NCI-H2107 treated with DMSO at 0.1 percent for 48 hours (cell line): ENCODE measurements around the gene SDK2.

Experiments used
- DNase-seq: peaks from one replicate; lab custom pipeline; 2025; ENCODE audit not compliant: unreplicated experiment; lab: John Stamatoyannopoulos, UW

Gene SDK2

DNA sequence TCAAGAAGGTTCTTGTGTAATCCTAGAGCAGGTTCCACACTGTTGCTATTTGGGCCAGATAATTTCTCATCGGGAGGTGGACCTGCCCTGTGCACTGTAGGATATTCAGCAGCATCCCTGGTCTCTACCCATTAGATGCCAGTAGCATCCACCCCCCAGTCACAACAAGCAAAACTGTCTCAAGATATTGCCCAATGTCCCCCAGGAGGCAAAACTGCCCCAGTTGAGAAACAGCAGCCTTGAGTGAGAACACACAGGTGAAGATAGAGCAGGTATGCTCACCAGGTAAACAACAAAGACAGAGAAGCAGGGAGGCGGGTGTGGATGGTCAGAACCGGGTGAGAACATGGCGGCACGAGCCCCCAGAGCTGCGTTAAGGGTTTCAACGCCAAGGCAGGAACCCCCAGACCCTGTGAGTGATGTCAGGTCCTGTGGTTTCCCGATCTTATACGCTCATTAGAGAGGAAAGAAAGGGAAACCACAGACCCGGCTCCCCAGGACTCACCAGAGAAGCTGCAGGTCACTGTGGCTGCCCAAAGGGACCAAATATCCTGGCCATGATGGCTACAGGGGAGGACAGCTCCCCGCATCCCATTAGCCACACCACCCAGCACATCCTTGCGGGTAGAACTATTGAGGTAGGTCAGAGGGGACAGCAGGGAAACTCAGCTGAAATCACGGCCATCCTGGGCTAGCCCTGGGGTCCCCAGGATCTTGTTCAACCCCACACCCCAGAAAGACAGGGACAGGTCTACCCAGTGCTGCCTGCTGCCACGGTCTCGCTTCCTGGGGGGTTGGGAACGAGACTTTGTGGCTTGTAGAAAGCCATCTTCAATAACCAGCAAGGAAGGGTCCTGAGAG is 353.6 kb downstream of the SDK2 start:
- no peak for DNase-seq

DNA sequence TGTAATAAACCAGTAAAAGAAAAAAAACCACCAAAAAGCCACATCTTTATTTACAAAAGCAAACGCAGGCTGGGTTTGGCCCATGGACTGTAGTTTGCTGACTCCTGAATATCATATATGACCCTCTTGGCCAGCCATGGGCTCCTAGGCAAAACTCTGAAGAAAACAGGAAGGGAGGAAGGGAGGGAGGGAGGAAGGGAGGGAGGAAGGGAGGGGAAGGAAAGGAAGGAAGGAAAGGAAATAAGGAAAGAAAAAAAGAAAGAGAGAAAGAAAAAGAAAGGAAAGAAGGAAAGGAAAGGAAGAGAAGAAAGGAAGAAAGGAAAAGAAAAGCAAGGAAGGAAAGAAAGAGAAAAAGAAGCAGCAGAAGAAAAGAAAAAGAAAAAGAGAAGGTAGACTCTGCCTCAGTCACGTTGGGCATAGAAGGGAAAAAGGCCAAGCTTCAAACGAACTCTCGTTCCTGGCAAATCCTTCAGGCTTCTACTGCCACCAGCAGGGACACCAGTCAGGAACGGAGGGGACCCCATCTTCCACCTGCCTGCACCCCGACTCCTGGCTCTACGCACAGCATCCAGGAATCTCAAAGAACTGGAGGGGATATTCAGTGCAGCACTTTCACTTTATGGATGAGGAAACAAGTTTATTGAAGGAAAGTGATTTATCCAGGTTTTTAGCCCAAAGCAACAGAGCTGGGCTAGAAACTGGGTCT is 354.5 kb downstream of the SDK2 start:
- DNase-seq: no peak

DNA sequence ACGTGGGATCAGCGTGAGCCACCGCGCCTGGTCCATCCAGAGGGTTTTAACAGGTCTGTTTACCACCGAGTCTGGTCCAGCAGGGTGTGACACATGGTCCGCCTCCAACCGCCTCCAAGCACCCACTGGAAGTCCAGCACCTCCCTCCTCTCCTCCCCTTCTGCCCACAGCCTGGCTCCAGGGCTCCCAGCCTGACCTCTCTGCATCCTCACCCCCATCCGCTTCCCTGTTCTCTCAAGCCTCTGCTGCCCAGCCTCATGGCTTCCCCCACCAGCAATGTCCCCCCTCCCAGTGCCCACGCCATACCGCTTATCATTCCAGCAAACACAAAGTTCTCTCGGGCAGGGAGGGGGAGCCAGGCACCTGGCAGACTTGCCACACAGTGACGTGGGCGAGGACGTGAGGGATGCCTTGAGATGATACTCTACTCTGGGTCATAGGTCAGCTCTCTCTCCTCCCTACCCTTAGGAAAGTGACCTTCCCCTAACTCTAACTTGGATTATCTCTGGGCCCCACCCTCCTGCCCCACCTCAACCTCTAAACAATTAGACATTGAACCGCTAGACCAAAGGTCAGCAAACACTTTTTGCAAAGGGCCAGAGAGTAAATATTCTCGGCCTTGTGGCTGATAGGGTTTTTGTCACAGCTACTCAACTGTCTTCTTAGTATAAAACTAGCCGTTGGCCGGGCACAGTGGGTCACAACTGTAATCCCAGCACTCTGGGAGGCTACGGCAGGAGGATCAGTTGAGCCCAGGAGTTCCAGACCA is 355.5 kb downstream of the SDK2 start:
- DNase-seq: no peak

DNA sequence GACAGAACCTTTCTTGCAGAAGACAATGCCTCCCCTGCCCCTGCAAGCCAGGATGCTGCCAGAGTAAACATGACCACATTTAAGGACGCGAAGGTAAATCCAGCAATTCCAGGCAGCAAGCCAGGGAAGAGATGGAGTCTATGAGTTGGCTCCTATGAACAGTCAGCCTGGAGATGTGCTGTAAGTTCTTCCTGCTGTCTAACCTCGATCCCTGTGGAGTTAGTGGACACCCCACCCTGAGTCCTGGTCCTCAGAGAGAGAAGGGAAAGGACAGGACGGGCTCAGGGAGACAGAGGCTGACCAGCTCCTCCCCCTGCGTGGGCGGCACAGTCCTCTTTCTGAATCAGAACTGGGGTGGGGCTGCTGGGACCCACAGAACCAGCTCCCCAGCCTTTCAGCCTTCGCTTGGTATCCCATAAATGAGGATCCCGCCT is 357.4 kb downstream of the SDK2 start:
- no peak for DNase-seq

DNA sequence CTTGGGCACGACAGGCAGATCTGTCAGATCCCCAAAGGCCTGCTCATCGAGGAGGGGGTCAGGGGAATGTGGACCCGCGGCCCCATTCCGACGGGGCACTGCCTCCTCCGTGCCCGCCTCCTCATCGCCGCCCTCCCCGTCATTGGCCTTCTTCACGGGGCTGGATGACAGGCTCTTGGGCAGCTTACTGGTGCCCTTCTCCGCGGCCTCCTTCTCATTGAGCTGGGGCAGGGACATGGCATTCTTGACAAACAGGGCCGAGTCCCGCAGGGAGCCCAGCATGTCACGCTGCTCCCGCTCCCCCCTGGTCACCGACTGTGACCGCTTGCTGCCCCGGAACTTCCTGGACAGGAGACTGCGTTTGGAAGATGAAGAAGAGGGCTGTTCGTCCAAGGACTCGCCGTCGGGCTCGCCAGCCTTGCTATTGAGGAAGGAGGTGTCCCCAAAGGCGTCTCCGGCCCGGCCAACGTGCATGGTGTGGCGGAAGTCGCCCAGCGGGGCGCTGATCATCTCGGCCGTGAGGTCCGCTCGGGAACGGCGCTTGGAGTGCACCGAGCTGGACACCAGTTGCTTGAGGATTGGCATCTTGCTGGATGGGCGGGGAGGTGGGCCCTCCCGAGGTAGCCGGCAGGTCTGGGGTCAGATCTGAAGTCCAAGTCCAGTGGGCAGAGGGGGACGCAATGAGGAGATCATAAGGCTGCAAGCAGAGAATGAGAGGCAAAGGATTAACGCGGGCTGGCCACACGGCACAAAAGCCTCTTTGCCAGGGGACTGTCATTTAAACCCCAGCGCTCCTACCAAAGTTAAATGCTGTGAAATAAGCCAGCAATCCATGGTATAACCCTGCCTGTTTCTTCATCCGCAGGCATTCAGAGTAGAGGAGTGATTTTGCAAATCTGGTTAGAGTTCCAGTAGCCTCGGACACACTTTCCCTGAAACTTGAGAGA is 358.1 kb downstream of the SDK2 start:
- no peak for DNase-seq

DNA sequence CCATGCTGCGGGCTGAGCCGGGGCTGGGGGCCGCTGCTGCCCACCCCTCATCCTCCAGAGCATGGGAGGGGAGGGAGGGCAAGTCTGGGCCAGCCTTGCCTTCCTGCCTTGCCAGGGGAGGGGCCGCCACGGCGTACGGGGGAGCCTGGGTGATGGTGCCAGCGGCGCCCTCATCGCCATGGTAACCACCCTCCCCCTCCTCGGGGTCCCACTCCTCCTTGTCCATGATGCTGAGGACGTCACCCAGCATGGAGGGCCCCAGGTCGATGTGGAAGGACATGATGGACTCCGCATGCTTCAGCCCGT is 358.7 kb downstream of the SDK2 start:
- DNase-seq: no peak

DNA sequence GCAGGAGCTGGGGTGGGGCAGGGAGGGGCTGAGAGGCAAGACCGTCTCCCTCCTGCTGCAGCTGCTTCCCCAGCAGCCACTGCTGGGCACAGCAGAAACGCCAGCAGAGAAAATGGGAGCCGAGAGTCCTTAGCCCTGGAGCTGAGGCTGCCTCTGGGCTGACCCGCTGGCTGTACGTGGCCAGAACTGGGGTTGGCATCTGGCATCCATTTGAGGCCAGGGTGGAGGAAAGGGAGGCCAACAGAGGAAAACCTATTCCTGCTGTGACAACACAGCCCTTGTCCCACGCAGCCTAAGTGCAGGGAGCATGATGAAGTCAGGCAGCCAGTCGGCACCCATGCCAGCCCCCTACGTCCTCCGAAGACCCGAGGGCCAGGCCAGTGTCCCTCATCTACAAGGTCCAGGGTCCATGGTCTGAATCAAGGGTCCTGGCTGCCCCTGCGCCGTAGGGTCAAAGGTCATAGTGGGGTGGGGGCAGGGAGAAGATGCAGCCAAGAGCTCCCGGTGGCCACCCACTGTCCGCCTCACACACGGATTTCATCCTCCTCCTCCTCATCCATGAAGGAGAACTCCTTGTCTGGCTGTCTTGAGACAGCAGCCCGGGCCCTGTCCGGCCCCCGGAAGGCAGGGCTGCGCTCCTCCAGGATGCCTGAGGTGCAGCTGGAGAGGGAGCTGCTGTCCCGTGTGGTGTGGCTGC is 359.2 kb downstream of the SDK2 start:
- DNase-seq: no peak
